GM21619 (cell line): ENCODE data around the gene C1orf141.
"Not testable (repeated sequence)": the region's sequence is repeated elsewhere in the genome, so short reads cannot be mapped to it uniquely, and the experiment has no call there.

Source experiments
- ATAC-seq: cut with Tn5 transposase; IDR thresholded peaks from one replicate; pipeline ENCODE4 v1.9.1; 2021; ENCODE audit not compliant: unreplicated experiment

C1orf141 gene

DNA sequence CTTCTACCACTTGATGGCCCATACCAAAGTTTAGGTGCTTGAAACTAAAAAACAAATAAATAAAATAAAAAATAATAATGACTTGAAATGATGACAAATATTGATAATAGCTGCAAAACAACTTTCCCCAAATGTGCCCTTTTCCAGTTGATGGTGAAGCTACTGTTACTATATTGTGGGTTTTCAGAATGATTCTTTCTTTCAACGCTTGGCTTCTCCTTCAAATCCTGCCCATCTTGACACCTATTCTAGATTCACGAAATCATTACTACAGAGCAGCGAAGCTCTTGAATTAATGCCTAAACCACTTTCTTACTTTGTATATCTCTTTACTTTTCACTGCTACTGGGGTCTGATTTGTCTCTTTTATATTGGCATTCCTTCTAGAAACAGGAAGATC lies 9.2 kb upstream of the C1orf141 start:
- no peak for ATAC-seq

DNA sequence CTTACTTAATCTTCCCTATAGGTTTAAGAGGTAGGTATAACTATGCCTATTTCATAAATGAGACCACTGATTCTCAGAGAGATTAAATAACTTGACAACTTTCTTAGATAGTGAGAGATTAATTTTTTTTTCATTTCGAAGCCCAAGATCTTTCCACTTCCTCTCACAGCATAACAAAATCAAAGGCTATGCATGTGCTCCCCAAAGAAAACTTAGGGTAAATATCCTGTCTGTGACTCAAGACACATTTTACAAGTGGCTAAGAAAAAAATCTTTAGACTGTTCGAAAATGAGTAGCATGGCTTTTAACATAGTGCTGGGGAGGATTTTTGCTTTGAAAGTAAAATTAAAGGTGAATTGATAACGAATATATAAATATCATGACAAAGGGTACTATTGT lies 8.2 kb upstream of the C1orf141 start:
- ATAC-seq, result no peak

DNA sequence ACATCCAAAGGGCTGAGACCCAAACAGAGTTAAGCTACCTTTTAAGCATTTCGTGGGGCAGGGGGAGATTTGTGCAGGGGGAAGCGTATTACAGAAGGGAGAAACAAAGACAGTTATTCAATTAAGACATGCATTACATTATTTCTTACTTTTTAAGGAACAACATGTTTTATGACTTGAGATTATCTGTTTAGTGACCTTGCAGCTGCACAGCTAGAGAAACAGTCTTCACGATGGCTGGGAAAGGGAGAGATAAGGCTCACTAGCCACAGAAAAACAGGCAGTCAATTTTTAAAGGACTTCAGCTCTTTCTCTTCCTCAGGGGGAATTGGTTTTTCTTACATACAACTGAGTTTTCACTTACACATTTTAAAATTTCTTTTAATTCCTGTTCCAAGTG lies 7.1 kb upstream of the C1orf141 start:
- not testable (repeated sequence) for ATAC-seq

DNA sequence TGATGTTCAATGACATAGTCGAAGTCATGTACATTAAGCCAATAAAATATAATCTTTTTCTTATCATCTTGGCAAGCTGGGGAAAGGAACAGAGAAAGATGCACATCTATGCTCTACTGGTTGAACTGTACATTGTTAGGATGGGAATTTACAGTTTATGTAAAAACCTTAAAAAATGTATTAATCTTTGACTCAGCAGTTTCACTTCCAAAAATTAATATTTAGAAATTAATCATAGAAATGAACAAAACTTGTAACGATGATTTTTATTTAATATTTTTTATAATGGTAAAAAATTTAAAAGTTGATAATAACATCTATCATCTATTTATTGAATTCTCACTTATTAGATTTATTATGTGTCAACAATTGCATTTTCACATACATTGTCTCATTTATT lies 5.7 kb upstream of the C1orf141 start:
- no peak for ATAC-seq

DNA sequence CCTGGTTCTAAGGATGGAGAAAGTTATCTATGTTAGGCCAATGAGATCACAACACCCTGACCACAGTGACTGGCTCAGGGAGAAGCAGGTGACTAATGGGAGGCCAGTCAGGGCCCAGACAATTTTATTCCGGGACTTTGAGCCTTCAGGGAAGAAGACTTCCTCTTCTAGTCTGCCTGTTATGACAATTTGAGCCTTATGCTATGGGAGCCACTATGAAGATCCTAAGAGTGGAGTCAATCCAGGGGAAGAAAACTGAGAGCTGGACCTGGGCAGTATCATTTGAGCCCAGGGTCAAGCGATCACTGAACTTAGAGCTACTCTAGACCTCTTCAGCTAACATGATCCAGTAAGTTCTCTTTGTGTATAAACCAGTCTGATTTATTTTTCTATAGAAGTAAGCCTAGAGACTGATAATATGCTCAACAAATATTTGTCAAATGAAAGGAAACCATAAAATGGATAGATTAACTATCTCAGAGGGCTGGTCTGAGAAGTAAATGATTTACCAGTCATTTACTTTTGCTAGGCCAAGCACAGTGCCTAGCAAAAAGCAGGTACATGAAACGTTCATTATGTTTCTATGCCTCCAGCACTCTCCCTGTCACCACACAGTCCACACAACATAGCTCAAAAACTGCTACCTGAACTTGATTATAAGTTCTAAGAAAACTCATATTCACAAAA lies 4.2 kb upstream of the C1orf141 start:
- no peak for ATAC-seq

DNA sequence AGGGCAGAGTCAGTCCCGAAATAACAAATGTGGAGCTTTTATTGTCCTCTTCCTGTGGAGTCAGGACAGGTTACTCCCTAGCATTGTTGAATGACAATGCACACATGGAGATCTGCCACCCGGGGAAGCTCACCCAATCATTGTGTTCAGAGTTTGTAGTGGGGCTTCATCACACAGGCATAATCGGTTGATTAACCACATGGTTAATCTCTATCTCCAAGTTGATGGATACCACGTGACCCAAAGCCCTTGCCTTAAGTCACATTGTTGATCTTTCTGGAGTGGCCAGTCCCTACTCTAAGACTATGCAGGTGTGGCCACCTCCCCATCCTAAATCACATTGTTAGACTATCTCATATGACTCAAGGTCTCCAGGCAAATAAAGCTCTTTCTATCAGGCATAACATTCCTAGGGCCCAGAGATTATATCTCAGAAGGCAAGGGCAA lies 2.6 kb upstream of the C1orf141 start:
- ATAC-seq, result no peak

DNA sequence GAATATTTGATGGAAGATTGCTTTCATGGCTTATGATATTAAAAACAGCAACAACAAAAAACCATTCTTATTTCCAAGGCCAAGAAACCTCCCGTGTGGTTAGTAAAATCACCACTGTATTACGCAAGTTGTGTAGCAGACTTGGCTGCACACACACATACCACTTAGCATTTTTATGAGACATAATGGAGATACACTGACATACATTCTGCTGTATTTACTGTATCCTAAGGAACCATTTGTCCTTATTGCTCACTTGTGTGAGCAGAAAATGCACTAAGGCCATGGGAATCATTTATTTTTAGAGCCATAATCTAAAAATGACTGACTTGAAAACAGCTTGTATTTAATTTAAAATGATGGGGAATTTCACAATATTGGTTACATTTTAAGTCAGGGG lies 584 bp upstream of the C1orf141 start:
- no peak for ATAC-seq

DNA sequence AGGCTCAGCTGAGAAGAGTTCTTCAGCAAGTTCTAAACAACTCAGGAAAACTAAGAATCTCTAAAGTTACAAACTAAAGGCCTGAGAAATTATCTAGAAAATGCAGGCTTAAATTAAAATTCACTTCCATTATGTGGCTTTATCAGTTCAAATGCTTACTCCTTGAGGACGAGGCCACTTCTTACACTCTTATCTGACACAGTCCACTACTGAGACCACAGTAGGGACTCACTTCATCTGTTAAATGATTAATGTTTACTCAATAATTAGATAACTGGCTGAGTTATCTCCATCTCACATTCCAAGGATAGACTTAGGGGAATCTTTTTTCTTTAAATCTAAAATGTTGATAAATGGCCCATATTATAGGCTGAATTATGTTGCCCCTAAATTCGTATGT lies 1.6 kb downstream of the C1orf141 start:
- ATAC-seq, result no peak

DNA sequence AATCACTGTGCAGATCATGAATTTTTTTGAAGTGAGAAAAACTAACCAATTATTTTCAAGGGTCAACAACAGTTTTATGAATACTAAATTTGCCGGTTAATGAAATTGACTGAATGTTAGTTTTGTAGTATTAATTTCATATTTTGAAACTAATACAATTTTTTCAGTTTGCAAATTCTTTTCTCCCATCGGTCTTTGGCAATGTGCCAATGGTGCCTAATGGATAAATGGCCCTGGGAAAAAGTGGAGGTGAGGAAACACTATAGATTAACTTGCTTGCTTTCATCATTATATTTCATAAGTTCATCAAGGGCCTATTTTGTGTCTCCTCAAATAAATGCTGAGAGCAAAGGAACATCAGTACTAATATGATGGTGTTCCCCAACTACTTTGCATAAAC lies 4.1 kb downstream of the C1orf141 start:
- no peak for ATAC-seq

DNA sequence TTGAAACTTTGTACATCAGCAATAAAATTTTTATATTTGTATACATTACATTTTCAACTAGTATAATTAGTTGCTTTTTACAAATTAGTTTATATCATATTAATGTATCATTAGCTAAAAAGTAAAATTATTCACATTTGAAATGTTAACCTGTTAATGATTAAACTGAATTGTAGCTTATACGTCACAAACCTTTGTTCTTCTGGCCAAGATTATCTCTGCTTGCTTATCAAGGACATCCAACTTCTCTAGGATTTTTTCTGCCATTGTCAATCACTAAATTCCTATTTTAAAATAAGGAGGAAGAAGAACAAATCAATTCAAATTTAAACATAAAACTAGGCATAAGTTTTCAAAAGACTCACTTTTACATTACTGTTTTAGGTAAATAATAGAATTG lies 7.8 kb downstream of the C1orf141 start:
- no peak for ATAC-seq

DNA sequence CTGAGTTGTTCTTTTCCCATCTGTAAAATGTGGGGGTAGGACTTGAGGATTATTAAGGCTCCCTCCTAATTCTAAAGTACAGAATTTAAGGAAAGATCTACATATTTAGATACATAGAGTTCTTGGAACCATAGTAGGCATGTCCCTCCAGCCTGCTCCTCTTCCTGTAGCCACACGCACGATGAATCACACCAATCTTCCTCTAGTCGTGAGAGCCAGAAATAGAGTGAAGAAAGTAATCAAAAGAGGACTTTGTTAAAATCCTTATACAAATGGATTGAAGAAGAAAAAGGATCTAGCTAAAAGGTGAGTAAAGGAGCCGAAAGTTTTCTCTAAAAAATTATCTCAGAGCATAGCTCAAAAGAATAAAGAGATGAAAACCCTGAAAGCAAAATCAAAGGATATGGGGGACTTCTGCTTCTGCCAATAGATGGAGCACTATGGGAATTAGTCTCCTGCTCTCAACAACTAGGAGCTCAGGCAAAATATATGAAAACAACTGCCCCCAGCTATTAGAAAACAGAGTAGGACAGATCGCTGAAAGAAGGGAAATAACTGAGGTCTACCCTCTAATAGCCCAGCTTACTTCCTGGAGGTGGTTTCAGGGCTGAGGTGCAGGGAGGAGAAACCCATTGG lies 8.5 kb downstream of the C1orf141 start:
- no peak for ATAC-seq

DNA sequence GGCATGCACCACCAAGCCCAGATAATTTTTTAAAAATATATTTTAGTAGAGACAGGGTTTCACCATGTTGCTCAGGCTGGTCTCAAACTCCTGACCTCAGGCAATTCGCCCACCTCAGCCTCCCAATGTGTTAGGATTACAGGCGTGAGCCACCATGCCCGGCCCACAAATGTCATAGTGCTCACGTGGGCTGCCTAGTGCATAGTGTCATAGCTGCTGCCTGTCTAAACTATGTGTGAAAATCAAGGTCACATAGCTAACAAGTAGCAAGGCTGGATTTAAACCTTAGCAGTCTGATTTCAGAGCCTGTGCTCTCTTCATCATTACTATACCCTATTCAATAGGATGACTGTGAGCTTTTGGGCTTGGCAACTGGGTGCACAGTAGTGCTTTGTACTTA lies 10.3 kb downstream of the C1orf141 start:
- ATAC-seq, result no peak

DNA sequence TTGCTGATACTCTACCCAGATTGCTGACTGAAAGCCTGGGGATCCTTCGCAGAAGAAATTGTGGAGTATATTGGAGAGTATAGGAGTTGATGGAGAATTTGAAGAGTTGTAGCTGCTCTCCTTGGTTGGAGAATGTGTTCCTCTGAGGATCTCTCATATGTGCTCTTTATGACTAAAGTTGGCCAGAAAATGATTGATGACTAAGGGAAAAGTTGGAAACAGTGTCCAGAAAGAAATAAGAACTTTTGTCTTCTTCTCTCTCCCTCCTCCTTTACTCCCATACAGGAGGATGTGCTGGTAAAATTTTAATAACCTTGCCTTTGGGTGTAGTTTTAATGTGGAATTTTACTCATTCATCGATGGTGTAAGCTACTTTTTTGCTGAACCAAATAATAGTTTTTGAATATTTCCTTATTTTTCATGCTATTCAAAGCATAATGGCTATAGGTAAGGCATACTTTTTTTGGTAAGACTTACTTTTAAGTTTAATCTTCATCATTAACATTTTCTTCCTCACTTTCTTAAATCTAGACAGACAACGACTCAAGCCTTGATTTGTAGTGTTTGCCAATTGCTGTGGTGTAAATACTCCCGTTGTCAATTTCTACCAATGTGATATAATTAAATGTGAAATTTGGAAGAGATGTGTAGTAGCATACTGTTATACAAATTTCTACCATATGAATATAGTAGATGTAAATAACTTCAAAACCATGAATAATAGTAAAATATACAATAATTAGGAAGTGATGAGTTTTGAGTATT lies 13.7 kb downstream of the C1orf141 start:
- no peak for ATAC-seq

DNA sequence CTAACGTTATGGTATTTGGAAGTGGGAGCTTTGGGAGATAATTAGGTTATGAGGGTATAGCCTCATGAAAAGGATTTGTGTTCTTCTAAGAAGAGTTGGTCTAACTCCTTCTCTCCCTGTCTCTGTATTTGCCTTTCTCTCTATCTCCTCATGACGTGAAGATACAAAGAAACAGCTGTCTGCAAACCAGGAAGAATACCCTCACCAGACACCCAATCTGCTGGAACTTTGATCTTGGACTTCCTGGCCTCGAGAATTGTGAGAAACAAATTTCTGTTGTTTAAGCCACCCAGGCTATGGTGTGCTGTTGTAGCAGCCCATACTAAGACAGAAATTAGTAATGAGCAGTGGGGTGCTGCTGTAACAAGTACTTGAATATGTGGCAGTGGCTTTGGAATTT lies 16.1 kb downstream of the C1orf141 start:
- ATAC-seq, result no peak

DNA sequence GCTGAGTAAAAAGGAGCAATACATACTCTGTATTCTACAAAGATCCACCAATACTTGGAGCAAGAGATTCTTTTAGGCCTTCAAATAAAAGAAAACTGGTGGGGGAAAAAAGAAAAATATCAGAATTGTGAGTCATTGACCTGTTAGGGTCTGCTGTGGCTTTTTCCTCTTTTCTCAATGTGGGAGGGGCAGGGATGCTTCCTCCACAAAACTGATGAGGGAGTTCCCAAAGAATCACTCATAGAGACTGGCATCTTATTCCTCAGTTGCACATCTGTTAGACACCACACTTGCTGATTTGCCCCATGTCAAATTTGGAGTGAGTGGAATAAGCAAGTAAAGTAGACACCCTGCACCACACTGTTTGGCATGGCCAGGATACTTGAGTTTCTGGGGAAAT lies 16.6 kb downstream of the C1orf141 start:
- ATAC-seq, result no peak

DNA sequence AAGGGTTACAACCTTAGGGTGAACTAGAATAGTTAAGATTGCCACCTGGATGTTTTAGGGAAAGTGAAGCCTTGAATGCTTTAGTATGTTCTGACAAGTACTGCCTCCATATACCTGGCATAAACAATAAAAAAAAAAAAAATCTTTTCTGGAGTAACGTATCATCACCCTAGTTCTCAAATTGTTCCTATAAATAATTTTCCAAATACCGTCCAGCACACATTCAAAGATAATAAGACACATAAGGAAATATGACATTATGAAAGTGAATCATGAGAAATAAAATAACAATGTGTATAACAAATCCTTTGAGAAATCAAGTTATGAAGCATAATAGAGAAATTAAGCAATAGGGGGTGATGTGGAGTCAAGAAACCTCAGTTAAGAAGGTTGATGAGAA lies 20.6 kb downstream of the C1orf141 start:
- no peak for ATAC-seq

DNA sequence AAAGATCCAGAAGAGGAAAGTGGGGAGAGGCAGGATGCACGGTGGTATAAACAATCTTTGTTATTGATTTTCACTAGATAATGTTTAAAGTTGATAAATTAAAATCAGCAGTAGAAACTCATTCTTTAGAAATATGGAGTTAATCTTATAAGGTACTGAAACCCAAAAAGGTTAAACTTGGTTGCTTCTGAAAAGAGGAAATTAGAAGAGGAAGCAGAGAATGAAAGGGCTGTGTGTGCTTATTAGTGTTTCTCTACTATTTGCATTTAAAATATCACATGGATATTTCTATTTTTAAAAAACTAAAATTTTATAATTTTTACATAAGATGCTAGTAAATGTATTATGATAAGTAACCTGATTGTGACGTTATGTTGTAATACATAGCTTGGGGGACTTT lies 24.4 kb downstream of the C1orf141 start:
- ATAC-seq, result peak; percentile 53

DNA sequence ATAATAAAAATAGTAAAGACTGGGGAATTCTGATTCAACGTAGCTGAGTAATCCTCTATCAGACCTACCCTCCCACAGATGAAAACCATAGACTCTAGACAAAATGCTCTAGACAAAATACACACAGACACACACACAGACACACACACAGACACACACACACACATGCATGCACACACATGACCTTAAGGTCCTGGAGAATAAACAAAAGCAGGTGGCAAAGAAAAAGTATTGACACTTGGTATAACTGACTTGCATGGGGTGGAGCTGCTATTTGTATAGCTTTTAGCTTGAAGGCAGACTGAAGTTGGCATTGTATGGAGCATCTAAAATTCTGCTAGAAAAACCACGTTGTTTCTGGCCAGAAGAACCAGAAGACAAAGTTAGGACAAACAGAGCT lies 29.3 kb downstream of the C1orf141 start:
- ATAC-seq, result no peak

DNA sequence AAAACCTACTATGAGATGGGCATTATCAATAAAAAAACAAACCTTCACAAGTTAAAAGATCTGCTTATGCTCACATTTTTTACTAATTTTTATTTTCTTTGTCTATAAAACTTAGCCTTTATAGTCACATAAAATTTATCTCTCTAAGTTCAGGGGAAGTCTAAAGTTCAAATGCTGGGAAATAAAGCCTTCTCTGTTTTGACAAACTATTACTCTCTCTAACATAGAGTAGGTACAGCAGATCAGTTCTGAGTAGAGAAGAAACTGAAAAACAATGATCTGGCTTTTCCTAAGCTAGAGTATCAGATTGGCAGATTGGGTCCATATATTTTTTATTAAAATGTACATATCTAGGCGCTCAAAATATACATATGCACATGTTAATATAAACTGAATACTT lies 31.2 kb downstream of the C1orf141 start:
- ATAC-seq, result no peak

DNA sequence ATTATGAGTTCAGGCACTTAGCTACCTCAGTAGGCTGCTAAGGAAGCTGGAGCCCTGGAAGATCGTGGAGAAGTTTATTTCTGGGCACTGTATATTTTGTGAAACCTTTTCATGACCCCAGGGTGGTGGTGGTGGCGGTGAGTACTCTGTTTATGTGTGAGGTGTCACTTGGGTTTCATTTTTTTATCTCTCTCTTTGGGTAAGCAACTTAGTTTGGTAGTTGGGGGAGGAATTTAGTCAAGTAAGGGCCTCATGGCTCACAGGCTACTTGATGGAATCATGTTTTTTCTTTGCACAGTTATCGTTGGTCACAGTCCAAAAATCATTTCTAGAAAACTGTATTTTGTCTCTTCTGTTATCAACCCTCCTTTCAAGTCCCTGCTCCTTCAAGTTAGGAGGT lies 33.9 kb downstream of the C1orf141 start:
- ATAC-seq, result no peak

DNA sequence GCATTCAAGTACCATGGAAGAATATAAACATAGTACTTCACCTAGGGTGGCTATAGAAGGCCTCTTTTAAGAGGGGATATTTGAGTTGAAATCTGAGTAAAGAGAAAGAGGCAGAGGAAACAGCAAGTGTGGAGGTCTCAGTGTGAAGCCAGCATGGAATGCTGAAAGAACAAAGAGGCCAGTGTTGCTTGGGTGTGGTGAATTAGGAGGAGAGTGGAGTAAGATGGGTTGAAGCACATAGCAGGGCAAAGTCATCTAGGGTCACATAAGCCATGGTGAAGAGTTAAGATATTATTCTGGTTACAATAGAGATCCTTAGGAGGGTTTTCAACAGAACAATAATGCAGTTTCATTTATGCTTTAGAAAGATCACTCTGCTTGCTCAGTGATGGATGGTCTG lies 37.5 kb downstream of the C1orf141 start:
- no peak for ATAC-seq

DNA sequence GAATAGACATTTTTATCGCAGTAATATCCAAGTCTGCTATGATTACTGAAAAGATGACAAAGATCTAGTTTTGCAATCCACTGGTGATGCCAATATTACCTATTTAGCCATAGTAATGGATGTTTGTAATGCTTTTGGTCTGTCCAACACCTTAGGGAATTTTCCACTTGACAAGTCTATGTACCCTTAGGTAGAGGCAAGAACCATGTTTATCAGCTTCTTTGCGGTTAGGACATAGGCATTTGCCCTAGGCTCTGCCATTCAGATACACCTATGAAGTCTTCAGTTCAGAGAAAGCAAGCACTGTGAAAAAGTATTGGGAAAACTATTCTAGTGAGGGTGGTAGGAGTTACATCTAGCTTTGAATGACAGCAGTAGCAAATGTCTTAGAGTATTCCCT lies 40.6 kb downstream of the C1orf141 start:
- ATAC-seq, result no peak
